Adrenal gland (tissue), 12 donors: ENCODE results near the gene ANKRD44. TPM values are rescaled to one million over a fixed set of nuclear protein-coding genes. Genes with fewer than 3 reads are reported as not detected.

ENCODE experiments used
- DNase-seq, 7 donors: peaks; one replicate each; pipeline ENCODE4 v3.0.0-alpha.2; 2019 to 2020
- H3K27ac ChIP-seq, 5 donors: fragments of 200-600 bp; sonication (generic) in 4 of 5; 1 replicate in 3 of 5; 2 replicates in 2 of 5; pipeline versions ENCODE4 v1.5.1 to v1.8.0; 2016 to 2020; ENCODE audit warnings: mild to moderate bottlenecking in 1 of 5
- H3K27me3 ChIP-seq: fragments of 200-600 bp; 2 replicates; pipeline ENCODE4 v1.8.0; 2021
- H3K36me3 ChIP-seq, 2 donors: fragments of 200-600 bp; replicated peaks in 1 of 2; 1 replicate in 1 of 2; 2 replicates in 1 of 2; pipeline versions ENCODE4 v1.5.1 to v1.8.0; 2018 to 2022
- H3K4me1 ChIP-seq, 2 donors: fragments of 200-600 bp; replicated peaks in 1 of 2; 1 replicate in 1 of 2; 2 replicates in 1 of 2; pipeline versions ENCODE4 v1.5.1 to v1.8.0; 2018 to 2021
- H3K4me3 ChIP-seq, 4 donors: fragments of 200-600 bp; sonication (generic) in 3 of 4; one replicate each; pipeline ENCODE4 v1.5.1; 2016 to 2018
- H3K9me3 ChIP-seq, 3 donors: fragments of 200-600 bp; sonication (generic) in 1 of 3; replicated peaks in 1 of 3; 1 replicate in 2 of 3; 2 replicates in 1 of 3; pipeline versions ENCODE4 v1.5.1 to v1.8.0; 2016 to 2021
- POLR2A ChIP-seq, 2 donors: fragments of 450-650 bp; IDR thresholded peaks; one replicate each; pipeline ENCODE4 v1.6.1; 2017; ENCODE audit warnings: antibody characterized with exemption in 2 of 2, mild to moderate bottlenecking in 2 of 2, moderate library complexity in 1 of 2
- WGBS, 4 donors: extraction: QIAGEN DNeasy Blood & Tissue Kit in 2 of 4; methylation state at CpG; one replicate each; pipeline versions ENCODE4 v1.1.5 to v1.1.7; 2013 to 2017; 5-methylcytosine and 5-hydroxymethylcytosine counted together
- intact Hi-C, 2 donors: fragments of 100-400 bp; cut with DNase I; formaldehyde crosslinking; loops; one replicate each; pipeline versions ENCODE4 v1.14.1 to v1.15.0; 2022 to 2023
- polyA plus RNA-seq, 3 donors: library from polyadenylated mRNA; stranded (reverse); fragments of 200-250 nt in 2 of 3; fragments of 350-450 nt in 1 of 3; fragmentation: Illumina TruSeq in 1 of 3; extraction: RNeasy Lipid Tissue Mini Kit (QIAGEN cat#74804) in 1 of 3; gene quantifications; one replicate each; pipeline ENCODE4 v1.2.3, GENCODE V29; 2013 to 2014
- total RNA-seq, 9 donors: library from RNA; depleted of rRNA in 4 of 9; stranded (reverse); fragments of >200 nt in 4 of 9; fragments of 120-200 nt in 1 of 9; fragmentation: NEBNext Ultra II Directional in 1 of 9; extraction: Animal tissue kit (Norgen Biotek cat#: 25700) in 1 of 9; gene quantifications; one replicate each; pipeline versions ENCODE4 v1.1.0 to v1.2.4, GENCODE V29; 2013 to 2023
- TF ChIP-seq, protein P1 (sequence below), 6 experiments: fragments of 450-650 bp in 4 of 6; fragments of 200-600 bp in 2 of 6; sonication (generic) in 1 of 6; IDR thresholded peaks; 1 replicate in 5 of 6; 2 replicates in 1 of 6; pipeline versions ENCODE4 v1.5.1 to v1.8.0; 2016 to 2021; ENCODE audit warnings: antibody characterized with exemption in 6 of 6, mild to moderate bottlenecking in 2 of 6, moderate library complexity in 1 of 6
- donor health status: healthy with polysubstance abuse.
- donor health status: Bipolar disorder and iron deficiency.
- donor health status: DM: yes; HTN: yes; CAD: no.
- donor health status: DM: no; HTN: no; CAD: no.
- donor health status: DM: no; HTN: no; CAD: no.
- donor health status: DM: yes; HTN: yes; CAD: no.

ANKRD44 gene
- total and polyA plus RNA-seq, 12 donors: 3.8 to 40.2 (median 21.3) TPM

DNA sequence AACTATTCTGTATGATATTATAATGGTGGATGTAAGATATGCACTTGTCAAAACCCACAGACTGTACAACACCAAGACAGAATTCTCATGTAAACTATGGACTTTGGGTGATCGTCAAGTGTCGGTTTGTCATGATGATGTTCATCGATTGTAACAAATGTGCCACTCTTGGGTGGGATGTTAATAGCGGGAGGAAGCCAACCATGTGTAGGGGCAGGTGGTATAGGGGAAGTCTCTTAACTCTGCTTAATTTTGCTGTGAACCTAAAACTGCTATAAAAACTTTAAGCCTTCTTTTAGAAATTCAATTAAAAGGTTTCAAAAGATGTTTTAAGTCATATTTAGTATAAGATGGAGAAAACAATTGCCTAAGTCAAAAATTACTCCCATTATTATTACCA lies 139.0 kb downstream of the ANKRD44 start:
- Histone ChIP-seq H3K27ac (no peak overlapping the region), H3K4me1 (peaks cover 5 to 13% of the 10 kb centered on the region in 2 donors), H3K4me3 (no peak overlapping the region), H3K9me3 (no peaks in the 10 kb centered on the region), H3K27me3 (no peaks in the 10 kb centered on the region), H3K36me3 (no peaks in the 10 kb centered on the region)
- TF ChIP-seq POLR2A (IDR thresholded peaks at IDR 0.05): no peak
- TF ChIP-seq, protein P1, sequence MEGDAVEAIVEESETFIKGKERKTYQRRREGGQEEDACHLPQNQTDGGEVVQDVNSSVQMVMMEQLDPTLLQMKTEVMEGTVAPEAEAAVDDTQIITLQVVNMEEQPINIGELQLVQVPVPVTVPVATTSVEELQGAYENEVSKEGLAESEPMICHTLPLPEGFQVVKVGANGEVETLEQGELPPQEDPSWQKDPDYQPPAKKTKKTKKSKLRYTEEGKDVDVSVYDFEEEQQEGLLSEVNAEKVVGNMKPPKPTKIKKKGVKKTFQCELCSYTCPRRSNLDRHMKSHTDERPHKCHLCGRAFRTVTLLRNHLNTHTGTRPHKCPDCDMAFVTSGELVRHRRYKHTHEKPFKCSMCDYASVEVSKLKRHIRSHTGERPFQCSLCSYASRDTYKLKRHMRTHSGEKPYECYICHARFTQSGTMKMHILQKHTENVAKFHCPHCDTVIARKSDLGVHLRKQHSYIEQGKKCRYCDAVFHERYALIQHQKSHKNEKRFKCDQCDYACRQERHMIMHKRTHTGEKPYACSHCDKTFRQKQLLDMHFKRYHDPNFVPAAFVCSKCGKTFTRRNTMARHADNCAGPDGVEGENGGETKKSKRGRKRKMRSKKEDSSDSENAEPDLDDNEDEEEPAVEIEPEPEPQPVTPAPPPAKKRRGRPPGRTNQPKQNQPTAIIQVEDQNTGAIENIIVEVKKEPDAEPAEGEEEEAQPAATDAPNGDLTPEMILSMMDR (IDR thresholded peaks at IDR 0.05): no peak
- intact Hi-C loops: no loop called here
- no peak for DNase-seq
- 97 to 99% (median 98%) methylated on average over 4 of the region's 4 CpGs for WGBS, 4 donors

DNA sequence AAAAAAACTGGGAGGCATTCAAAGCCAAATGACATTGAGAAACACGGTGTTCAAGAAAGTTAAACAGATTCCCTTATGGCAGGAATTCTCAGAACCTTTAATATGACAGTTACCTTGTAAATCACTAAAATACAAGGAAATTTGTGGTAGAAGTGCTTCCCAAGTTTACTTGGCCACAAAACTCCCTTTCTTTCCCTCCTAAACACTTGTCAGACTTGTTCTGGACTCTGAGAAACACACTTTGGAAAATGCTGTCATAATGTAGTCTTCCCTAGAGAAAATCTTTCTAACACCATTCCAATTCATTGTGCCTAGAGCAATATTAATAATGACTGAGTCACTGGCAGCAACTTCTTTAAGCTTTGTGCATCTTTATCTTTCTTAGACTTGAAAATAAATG lies 140.4 kb downstream of the ANKRD44 start:
- intact Hi-C loops: no loop called here
- WGBS, 4 donors: 15 to 28% (median 20%) methylated on average over 1 of the region's 1 CpG

DNA sequence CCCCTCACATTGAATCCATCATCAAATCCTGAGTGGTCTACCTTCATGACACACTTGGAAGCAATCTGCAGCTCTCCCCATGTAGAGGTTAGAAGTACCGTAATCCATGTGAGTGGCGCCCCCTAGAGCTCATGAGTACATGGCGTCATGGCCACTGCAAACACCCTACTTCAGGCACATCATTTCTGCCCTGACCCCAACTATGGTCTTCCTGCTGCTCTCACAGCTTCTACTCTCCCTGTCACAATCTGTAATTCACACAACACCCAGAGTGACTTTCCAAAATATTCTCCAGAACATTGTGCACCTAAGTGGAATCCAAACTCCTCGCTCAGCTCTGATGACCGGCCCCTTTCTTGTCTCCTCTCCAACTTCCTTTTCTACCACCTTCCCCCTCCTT lies 141.9 kb downstream of the ANKRD44 start:
- peak; percentile 58 to 87 (median 70) for DNase-seq
- TF ChIP-seq, protein P1 (IDR thresholded peaks at IDR 0.05): peak; percentile 30 to 66 (median 59)
- no peak for TF ChIP-seq POLR2A (IDR thresholded peaks at IDR 0.05)
- intact Hi-C loops: no loop called here
- H3K4me3 ChIP-seq: no peak overlapping the region
- no peak overlapping the region for H3K27ac ChIP-seq
- H3K36me3 ChIP-seq: no peaks in the 10 kb centered on the region
- 47 to 61% (median 59%) methylated on average over 5 of the region's 5 CpGs for WGBS, 4 donors
- peaks cover 5% of the 10 kb centered on the region in 2 donors for H3K4me1 ChIP-seq
- no peaks in the 10 kb centered on the region for H3K9me3 ChIP-seq
- no peaks in the 10 kb centered on the region for H3K27me3 ChIP-seq

More for the DNA sequence above, 140.4 kb downstream of the ANKRD44 start:
- H3K9me3 ChIP-seq: no peaks in the 10 kb centered on the region
- H3K27me3 ChIP-seq: no peaks in the 10 kb centered on the region
- no peak for TF ChIP-seq POLR2A (IDR thresholded peaks at IDR 0.05)
- TF ChIP-seq, protein P1 (IDR thresholded peaks at IDR 0.05): no peak
- H3K4me1 ChIP-seq: peaks cover 5 to 13% of the 10 kb centered on the region in 2 donors
- DNase-seq: no peak
- no peak overlapping the region for H3K27ac ChIP-seq
- H3K4me3 ChIP-seq: no peak overlapping the region
- no peaks in the 10 kb centered on the region for H3K36me3 ChIP-seq

DNA sequence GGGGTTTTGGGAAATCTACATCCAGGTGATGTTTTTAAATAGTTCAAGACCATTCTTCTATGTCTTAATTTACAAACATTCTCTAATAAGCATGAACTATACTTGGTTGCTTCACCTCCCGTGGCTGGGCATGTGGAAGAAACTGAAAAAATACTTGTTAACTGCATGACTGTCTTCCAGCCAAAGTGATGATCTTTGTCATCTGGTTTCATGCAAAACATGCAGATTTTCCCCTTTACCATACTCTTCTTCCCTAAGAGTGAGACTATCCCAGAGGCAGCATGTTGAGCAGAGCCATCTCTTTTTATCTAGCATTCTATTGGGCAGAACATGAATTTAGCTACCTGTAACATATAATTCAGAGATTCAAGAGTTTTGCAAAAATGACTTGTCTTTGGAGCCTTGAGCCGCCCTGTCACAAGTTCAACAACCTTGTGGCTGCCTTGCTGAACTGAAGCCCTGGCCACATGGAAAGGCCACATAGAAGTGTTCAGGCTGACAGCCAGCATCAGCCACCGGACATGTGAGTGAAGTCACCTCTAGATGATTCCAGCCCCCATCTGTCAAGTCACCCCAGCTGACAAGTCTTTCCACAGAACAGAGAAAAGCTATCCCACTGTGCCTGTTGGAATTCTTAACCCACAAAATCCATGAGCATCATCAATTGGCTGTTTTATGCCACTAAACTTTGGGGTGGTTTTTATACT lies 142.8 kb downstream of the ANKRD44 start:
- no peaks in the 10 kb centered on the region for H3K36me3 ChIP-seq
- no peak overlapping the region for H3K27ac ChIP-seq
- DNase-seq: peak in 4 of 7 donors; percentile 39 to 65 (median 60)
- 59 to 68% (median 66%) methylated on average over 3 of the region's 3 CpGs for WGBS, 4 donors
- H3K4me3 ChIP-seq: no peak overlapping the region
- no peaks in the 10 kb centered on the region for H3K27me3 ChIP-seq
- H3K4me1 ChIP-seq: peaks cover 5% of the 10 kb centered on the region in 2 donors
- H3K9me3 ChIP-seq: no peaks in the 10 kb centered on the region
- TF ChIP-seq, protein P1 (IDR thresholded peaks at IDR 0.05): no peak
- TF ChIP-seq POLR2A (IDR thresholded peaks at IDR 0.05): no peak
- intact Hi-C loops: no loop called here
